ENCODE data around the gene TNRC6B.
"Not testable (repeated sequence)": the region's sequence is repeated elsewhere in the genome, so short reads cannot be mapped to it uniquely, and the experiment has no call there.

The TNRC6B gene

DNA sequence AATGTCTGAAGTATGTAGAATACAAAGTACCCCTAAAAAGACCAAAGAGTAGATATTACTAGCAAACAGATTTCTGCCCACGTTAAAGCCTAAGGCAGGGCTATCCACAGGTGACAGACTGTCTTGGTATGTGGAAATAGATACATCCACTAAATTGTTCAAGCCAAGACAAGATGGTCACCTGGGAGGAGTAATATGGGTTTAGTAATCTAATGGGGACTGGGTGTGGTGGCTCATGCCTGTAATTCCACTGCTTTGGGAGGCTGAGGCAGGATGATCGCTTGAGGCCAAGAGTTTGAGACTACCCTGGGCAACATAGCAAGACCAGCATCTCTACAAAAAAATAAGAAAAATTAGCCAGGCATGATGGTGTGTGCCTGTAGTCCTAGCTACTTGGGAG, 200.2 kb downstream of the TNRC6B start:
- H4K20me1 ChIP-seq (ENCODE audit: insufficient read depth, low read length), result no peaks in the 10 kb centered on the region
- H3K4me2 ChIP-seq (ENCODE audit: low read depth, low read length), result no peak overlapping the region
- no peaks in the 10 kb centered on the region for H3K36me3 ChIP-seq (replicated peaks; ENCODE audit: insufficient read depth, low read length)
- no peak overlapping the region for H2AFZ ChIP-seq (ENCODE audit: low read length)
- no peaks in the 10 kb centered on the region for H3K9me3 ChIP-seq (replicated peaks; ENCODE audit: insufficient read depth, low read length)
- no peaks in the 10 kb centered on the region for H3F3A ChIP-seq (ENCODE audit: insufficient read depth, low read length)
- TF ChIP-seq, protein P1, sequence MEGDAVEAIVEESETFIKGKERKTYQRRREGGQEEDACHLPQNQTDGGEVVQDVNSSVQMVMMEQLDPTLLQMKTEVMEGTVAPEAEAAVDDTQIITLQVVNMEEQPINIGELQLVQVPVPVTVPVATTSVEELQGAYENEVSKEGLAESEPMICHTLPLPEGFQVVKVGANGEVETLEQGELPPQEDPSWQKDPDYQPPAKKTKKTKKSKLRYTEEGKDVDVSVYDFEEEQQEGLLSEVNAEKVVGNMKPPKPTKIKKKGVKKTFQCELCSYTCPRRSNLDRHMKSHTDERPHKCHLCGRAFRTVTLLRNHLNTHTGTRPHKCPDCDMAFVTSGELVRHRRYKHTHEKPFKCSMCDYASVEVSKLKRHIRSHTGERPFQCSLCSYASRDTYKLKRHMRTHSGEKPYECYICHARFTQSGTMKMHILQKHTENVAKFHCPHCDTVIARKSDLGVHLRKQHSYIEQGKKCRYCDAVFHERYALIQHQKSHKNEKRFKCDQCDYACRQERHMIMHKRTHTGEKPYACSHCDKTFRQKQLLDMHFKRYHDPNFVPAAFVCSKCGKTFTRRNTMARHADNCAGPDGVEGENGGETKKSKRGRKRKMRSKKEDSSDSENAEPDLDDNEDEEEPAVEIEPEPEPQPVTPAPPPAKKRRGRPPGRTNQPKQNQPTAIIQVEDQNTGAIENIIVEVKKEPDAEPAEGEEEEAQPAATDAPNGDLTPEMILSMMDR (IDR thresholded peaks at IDR 0.05; ENCODE audit: low read length), result no peak
- TF ChIP-seq EZH2 (optimal IDR thresholded peaks at IDR 0.05; ENCODE audit: low read depth, low read length), result no peak
- TF ChIP-seq EZH2phosphoT487 (IDR thresholded peaks at IDR 0.05; ENCODE audit: low read length), result no peak
- no peak overlapping the region for H3K27ac ChIP-seq (ENCODE audit: low read length)
- peaks cover 55% of the 10 kb centered on the region for H3K79me2 ChIP-seq (ENCODE audit: low read length)
- no peak overlapping the region for H3K4me3 ChIP-seq (ENCODE audit: low read length)
- no peak overlapping the region for H3K9ac ChIP-seq (ENCODE audit: low read length)
- H3K27me3 ChIP-seq (replicated peaks; ENCODE audit: insufficient read depth, low read length), result no peaks in the 10 kb centered on the region
- no peaks in the 10 kb centered on the region for H3K9me2 ChIP-seq (replicated peaks; ENCODE audit: insufficient read depth, low read length)
- H3K4me1 ChIP-seq (ENCODE audit: low read length), result no peaks in the 10 kb centered on the region
- no peak for DNase-seq

- H3K4me1 ChIP-seq (ENCODE audit: low read length); H3F3A ChIP-seq (ENCODE audit: insufficient read depth, low read length); H3K27me3 ChIP-seq (replicated peaks; ENCODE audit: insufficient read depth, low read length); H4K20me1 ChIP-seq (ENCODE audit: insufficient read depth, low read length); DNase-seq; H3K9me3 ChIP-seq (replicated peaks; ENCODE audit: insufficient read depth, low read length); H2AFZ ChIP-seq (ENCODE audit: low read length); H3K27ac ChIP-seq (ENCODE audit: low read length); H3K4me2 ChIP-seq (ENCODE audit: low read depth, low read length); H3K4me3 ChIP-seq (ENCODE audit: low read length); H3K36me3 ChIP-seq (replicated peaks; ENCODE audit: insufficient read depth, low read length); H3K9ac ChIP-seq (ENCODE audit: low read length); H3K9me2 ChIP-seq (replicated peaks; ENCODE audit: insufficient read depth, low read length): not testable (repeated sequence)
- peaks cover 51% of the 10 kb centered on the region for H3K79me2 ChIP-seq (ENCODE audit: low read length)
Observed at GRCh38 chr22:40378448-40378847, 200.7 kb downstream of the TNRC6B start.

DNA sequence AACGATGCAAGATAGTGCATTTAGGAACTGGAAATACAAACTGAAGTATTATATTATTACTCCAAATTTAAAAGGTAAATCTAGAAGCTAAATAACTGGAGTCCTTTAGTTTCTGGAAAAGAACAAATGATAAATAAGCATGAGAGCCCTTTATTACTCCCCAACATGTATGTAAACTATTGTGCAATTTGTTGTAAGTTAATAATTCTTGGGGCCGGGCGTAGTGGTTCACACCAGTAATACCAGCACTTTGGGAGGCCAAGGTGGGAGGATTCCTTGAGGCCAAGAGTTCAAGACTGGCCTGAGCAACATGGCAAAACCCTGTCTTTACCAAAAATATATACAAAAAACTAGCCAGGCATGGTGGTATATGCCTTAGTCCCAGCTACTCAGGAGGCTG, 203.7 kb downstream of the TNRC6B start:
- Histone ChIP-seq H2AFZ (ENCODE audit: low read length) (no peak overlapping the region), H3K27ac (ENCODE audit: low read length) (no peak overlapping the region), H3K27me3 (replicated peaks; ENCODE audit: insufficient read depth, low read length) (no peaks in the 10 kb centered on the region), H3K9ac (ENCODE audit: low read length) (no peak overlapping the region), H3K9me2 (replicated peaks; ENCODE audit: insufficient read depth, low read length) (no peaks in the 10 kb centered on the region), H3K36me3 (replicated peaks; ENCODE audit: insufficient read depth, low read length) (no peaks in the 10 kb centered on the region), H3K4me2 (ENCODE audit: low read depth, low read length) (no peak overlapping the region), H3F3A (ENCODE audit: insufficient read depth, low read length) (peaks cover 11% of the 10 kb centered on the region; the same call in 1 of the 2 replicates), H4K20me1 (ENCODE audit: insufficient read depth, low read length) (no peaks in the 10 kb centered on the region), H3K4me1 (ENCODE audit: low read length) (peaks cover 5% of the 10 kb centered on the region; the same call in 1 of the 2 replicates), H3K9me3 (replicated peaks; ENCODE audit: insufficient read depth, low read length) (no peaks in the 10 kb centered on the region), H3K4me3 (ENCODE audit: low read length) (no peak overlapping the region), H3K79me2 (ENCODE audit: low read length) (peaks cover 41% of the 10 kb centered on the region)
- TF ChIP-seq EZH2 (optimal IDR thresholded peaks at IDR 0.05; ENCODE audit: low read depth, low read length), result no peak
- TF ChIP-seq EZH2phosphoT487 (IDR thresholded peaks at IDR 0.05; ENCODE audit: low read length), result no peak
- TF ChIP-seq, protein P1 (IDR thresholded peaks at IDR 0.05; ENCODE audit: low read length), result no peak
- DNase-seq, result no peak

GRCh38 chr22:40383905-40384304, 206.2 kb downstream of the TNRC6B start:
- H3K27ac ChIP-seq (ENCODE audit: low read length), result no peak overlapping the region

More at GRCh38 chr22:40383905-40384304, 206.2 kb downstream of the TNRC6B start:
- Histone ChIP-seq H3K36me3 (replicated peaks; ENCODE audit: insufficient read depth, low read length) (no peaks in the 10 kb centered on the region), H3K4me2 (ENCODE audit: low read depth, low read length) (no peak overlapping the region), H3K9me2 (replicated peaks; ENCODE audit: insufficient read depth, low read length) (no peaks in the 10 kb centered on the region), H3K9ac (ENCODE audit: low read length) (no peak overlapping the region), H4K20me1 (ENCODE audit: insufficient read depth, low read length) (no peaks in the 10 kb centered on the region), H3K27me3 (replicated peaks; ENCODE audit: insufficient read depth, low read length) (no peaks in the 10 kb centered on the region), H3K4me1 (ENCODE audit: low read length) (peaks cover 5% of the 10 kb centered on the region; the same call in 1 of the 2 replicates), H2AFZ (ENCODE audit: low read length) (no peak overlapping the region), H3K4me3 (ENCODE audit: low read length) (no peak overlapping the region), H3K79me2 (ENCODE audit: low read length) (peaks cover 50% of the 10 kb centered on the region), H3K9me3 (replicated peaks; ENCODE audit: insufficient read depth, low read length) (no peaks in the 10 kb centered on the region), H3F3A (ENCODE audit: insufficient read depth, low read length) (peaks cover 11% of the 10 kb centered on the region; the same call in 1 of the 2 replicates)
- TF ChIP-seq EZH2 (optimal IDR thresholded peaks at IDR 0.05; ENCODE audit: low read depth, low read length), result no peak
- no peak for TF ChIP-seq EZH2phosphoT487 (IDR thresholded peaks at IDR 0.05; ENCODE audit: low read length)
- TF ChIP-seq, protein P1 (IDR thresholded peaks at IDR 0.05; ENCODE audit: low read length), result no peak
- no peak for DNase-seq
